CD14-positive monocyte (primary cell): Measurements from ENCODE around the gene WWC2. TPM values are rescaled to one million over a fixed set of nuclear protein-coding genes. Genes with fewer than 3 reads are reported as not detected.

Source experiments
- DNase-seq, 3 donors: peaks; one replicate each; pipeline ENCODE4 v3.0.0-alpha.2; 2011 to 2022
- H2AFZ ChIP-seq: 2 replicates; pipeline ENCODE4 v1.6.0; 2012; ENCODE audit warnings: mild to moderate bottlenecking, low read depth, low read length, inconsistent platforms; ENCODE audit not compliant: insufficient read depth, poor library complexity, severe bottlenecking
- H3K27ac ChIP-seq, 2 donors: 1 replicate in 1 of 2; 2 replicates in 1 of 2; pipeline ENCODE4 v1.5.1; 2012 to 2013; ENCODE audit warnings: low read length in 2 of 2, control low read depth in 1 of 2, inconsistent platforms in 1 of 2, low read depth in 1 of 2, mild to moderate bottlenecking in 1 of 2
- H3K27me3 ChIP-seq, 2 donors: one replicate each; pipeline versions ENCODE4 v1.6.0 to v1.6.1; 2011 to 2013; ENCODE audit warnings: low read length in 2 of 2; ENCODE audit not compliant: control insufficient read depth in 2 of 2, insufficient read depth in 2 of 2
- H3K36me3 ChIP-seq, 2 donors: replicated peaks in 1 of 2; 1 replicate in 1 of 2; 2 replicates in 1 of 2; pipeline versions ENCODE4 v1.5.1 to v1.6.1; 2012 to 2013; ENCODE audit warnings: low read length in 2 of 2, control low read depth in 1 of 2, inconsistent platforms in 1 of 2, mild to moderate bottlenecking in 1 of 2; ENCODE audit not compliant: insufficient read depth in 2 of 2, control insufficient read depth in 1 of 2
- H3K4me1 ChIP-seq, 2 donors: 1 replicate in 1 of 2; 2 replicates in 1 of 2; pipeline versions ENCODE4 v1.5.1 to v1.6.1; 2012 to 2013; ENCODE audit warnings: low read length in 2 of 2, control low read depth in 1 of 2, inconsistent platforms in 1 of 2, mild to moderate bottlenecking in 1 of 2, moderate library complexity in 1 of 2; ENCODE audit not compliant: insufficient read depth in 2 of 2, control insufficient read depth in 1 of 2
- H3K4me2 ChIP-seq: replicated peaks from 2 replicates; pipeline ENCODE3; 2012; ENCODE audit warnings: low read length, moderate library complexity, mild to moderate bottlenecking; ENCODE audit not compliant: poor library complexity, severe bottlenecking; ENCODE audit errors: extremely low read depth
- H3K4me3 ChIP-seq, 3 experiments: fragments of 200-600 bp in 1 of 3; sonication (generic) in 1 of 3; replicated peaks in 1 of 3; 1 replicate in 2 of 3; 2 replicates in 1 of 3; pipeline ENCODE4 v1.5.1; 2011 to 2013; ENCODE audit warnings: low read length in 3 of 3, mild to moderate bottlenecking in 3 of 3, control low read depth in 2 of 3, low read depth in 2 of 3, inconsistent platforms in 1 of 3, moderate library complexity in 1 of 3
- H3K79me2 ChIP-seq: 2 replicates; pipeline ENCODE4 v1.6.0; 2012; ENCODE audit warnings: mild to moderate bottlenecking, control low read depth, inconsistent platforms, low read length, moderate library complexity; ENCODE audit not compliant: insufficient read depth
- H3K9ac ChIP-seq: 2 replicates; pipeline ENCODE4 v1.6.0; 2017; ENCODE audit warnings: low read length, mild to moderate bottlenecking; ENCODE audit not compliant: insufficient read depth, poor library complexity, severe bottlenecking
- H3K9me3 ChIP-seq, 2 donors: replicated peaks in 1 of 2; 1 replicate in 1 of 2; 2 replicates in 1 of 2; pipeline versions ENCODE4 v1.5.1 to v1.6.1; 2012 to 2013; ENCODE audit warnings: low read length in 2 of 2, control low read depth in 1 of 2; ENCODE audit not compliant: control insufficient read depth in 1 of 2, insufficient read depth in 1 of 2
- H4K20me1 ChIP-seq: 2 replicates; pipeline ENCODE4 v1.6.0; 2012; ENCODE audit warnings: mild to moderate bottlenecking, low read length, control low read depth, moderate library complexity; ENCODE audit not compliant: insufficient read depth
- H3K27ac Mint-ChIP-seq, 7 donors: one replicate each; pipeline ENCODE4 v1.8.0; 2020; ENCODE audit warnings: mild to moderate bottlenecking in 7 of 7, mixed read lengths in 7 of 7, moderate library complexity in 6 of 7, inconsistent platforms in 2 of 7
- H3K27me3 Mint-ChIP-seq, 3 donors: one replicate each; pipeline ENCODE4 v1.8.0; 2021 to 2022; ENCODE audit warnings: low read depth in 3 of 3, mild to moderate bottlenecking in 3 of 3, mixed read lengths in 3 of 3, moderate library complexity in 3 of 3, inconsistent platforms in 1 of 3
- H3K36me3 Mint-ChIP-seq, 2 donors: one replicate each; pipeline ENCODE4 v1.8.0; 2020; ENCODE audit warnings: mixed read lengths in 2 of 2, inconsistent platforms in 1 of 2, mild to moderate bottlenecking in 1 of 2
- H3K4me1 Mint-ChIP-seq: one replicate; pipeline ENCODE4 v1.8.0; 2020; ENCODE audit warnings: mild to moderate bottlenecking, mixed read lengths
- H3K4me3 Mint-ChIP-seq, 2 donors: one replicate each; pipeline ENCODE4 v1.8.0; 2020; ENCODE audit warnings: mild to moderate bottlenecking in 2 of 2, mixed read lengths in 2 of 2, moderate library complexity in 1 of 2
- H3K9me3 Mint-ChIP-seq, 7 donors: one replicate each; pipeline ENCODE4 v1.8.0; 2020 to 2022; ENCODE audit warnings: mixed read lengths in 7 of 7, mild to moderate bottlenecking in 6 of 7, moderate library complexity in 6 of 7, inconsistent platforms in 2 of 7
- WGBS: methylation state at CpG from one replicate; pipeline ENCODE4 v1.1.5; 2013; ENCODE audit warnings: missing lambda C conversion rate; ENCODE audit not compliant: insufficient coverage; 5-methylcytosine and 5-hydroxymethylcytosine counted together
- intact Hi-C, 2 donors: fragments of 100-400 bp; cut with micrococcal nuclease; formaldehyde crosslinking; loops; one replicate each; pipeline versions ENCODE4 v1.15.0 to v1.15.1; 2023
- polyA plus RNA-seq, 3 donors: library from polyadenylated mRNA; depleted of rRNA in 1 of 3; unstranded in 2 of 3; stranded (reverse) in 1 of 3; fragments of 300-500 nt in 2 of 3; fragments of >200 nt in 1 of 3; fragmentation: Illumina TruSeq in 2 of 3; gene quantifications; 1 replicate in 2 of 3; 2 replicates in 1 of 3; pipeline ENCODE4 v1.2.3, GENCODE V29; 2012 to 2021
- TF ChIP-seq, protein P1 (sequence below): fragments of 200-600 bp; IDR thresholded peaks from one replicate; pipeline ENCODE4 v1.8.0; 2022; ENCODE audit warnings: antibody characterized with exemption, mild to moderate bottlenecking

WWC2 gene
- polyA plus RNA-seq, 3 donors = 1.9 to 3.8 (median 2.9) TPM

- Histone ChIP-seq H4K20me1 (no peaks in the 10 kb centered on the region), H3K27me3 (no peaks in the 10 kb centered on the region), H3K36me3 (no peaks in the 10 kb centered on the region), H3K27ac (no peak overlapping the region), H3K9me3 (no peaks in the 10 kb centered on the region), H3K9ac (no peak overlapping the region), H3K79me2 (no peaks in the 10 kb centered on the region), H3K4me3 (no peak overlapping the region), H3K4me1 (no peaks in the 10 kb centered on the region), H2AFZ (no peak overlapping the region), H3K4me2 (no peak overlapping the region)
- H3K36me3 Mint-ChIP-seq = no peaks in the 10 kb centered on the region
- no peak for DNase-seq
- peak overlapping the region in 1 of 7 donors; percentile 26 for H3K27ac Mint-ChIP-seq
- peaks cover 2 to 6% (median 5%) of the 10 kb centered on the region in 3 donors for H3K27me3 Mint-ChIP-seq
- peaks cover 0 to 4% (median 0%) of the 10 kb centered on the region in 7 donors for H3K9me3 Mint-ChIP-seq
- WGBS = 78% methylated on average over 7 of the region's 7 CpGs
- no peaks in the 10 kb centered on the region for H3K4me1 Mint-ChIP-seq
- TF ChIP-seq, protein P1, sequence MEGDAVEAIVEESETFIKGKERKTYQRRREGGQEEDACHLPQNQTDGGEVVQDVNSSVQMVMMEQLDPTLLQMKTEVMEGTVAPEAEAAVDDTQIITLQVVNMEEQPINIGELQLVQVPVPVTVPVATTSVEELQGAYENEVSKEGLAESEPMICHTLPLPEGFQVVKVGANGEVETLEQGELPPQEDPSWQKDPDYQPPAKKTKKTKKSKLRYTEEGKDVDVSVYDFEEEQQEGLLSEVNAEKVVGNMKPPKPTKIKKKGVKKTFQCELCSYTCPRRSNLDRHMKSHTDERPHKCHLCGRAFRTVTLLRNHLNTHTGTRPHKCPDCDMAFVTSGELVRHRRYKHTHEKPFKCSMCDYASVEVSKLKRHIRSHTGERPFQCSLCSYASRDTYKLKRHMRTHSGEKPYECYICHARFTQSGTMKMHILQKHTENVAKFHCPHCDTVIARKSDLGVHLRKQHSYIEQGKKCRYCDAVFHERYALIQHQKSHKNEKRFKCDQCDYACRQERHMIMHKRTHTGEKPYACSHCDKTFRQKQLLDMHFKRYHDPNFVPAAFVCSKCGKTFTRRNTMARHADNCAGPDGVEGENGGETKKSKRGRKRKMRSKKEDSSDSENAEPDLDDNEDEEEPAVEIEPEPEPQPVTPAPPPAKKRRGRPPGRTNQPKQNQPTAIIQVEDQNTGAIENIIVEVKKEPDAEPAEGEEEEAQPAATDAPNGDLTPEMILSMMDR = no peak
- intact Hi-C loops = no loop called here
- H3K4me3 Mint-ChIP-seq = no peak overlapping the region
Measured at GRCh38 chr4:183328832-183329231, 229.8 kb downstream of the WWC2 start.

- Histone ChIP-seq H3K36me3 (no peaks in the 10 kb centered on the region), H3K9me3 (no peaks in the 10 kb centered on the region), H3K4me2 (no peak overlapping the region), H3K9ac (no peak overlapping the region), H3K4me1 (no peaks in the 10 kb centered on the region), H3K79me2 (no peaks in the 10 kb centered on the region), H3K27ac (no peak overlapping the region), H2AFZ (no peak overlapping the region), H4K20me1 (no peaks in the 10 kb centered on the region), H3K4me3 (no peak overlapping the region), H3K27me3 (no peaks in the 10 kb centered on the region)
- Mint-ChIP-seq H3K9me3 (peaks cover 0 to 4% (median 0%) of the 10 kb centered on the region in 7 donors), H3K27ac (no peak overlapping the region), H3K27me3 (peaks cover 2 to 6% (median 5%) of the 10 kb centered on the region in 3 donors), H3K4me3 (no peak overlapping the region), H3K4me1 (no peaks in the 10 kb centered on the region), H3K36me3 (no peaks in the 10 kb centered on the region)
- intact Hi-C loops = no loop called here
- TF ChIP-seq, protein P1 = no peak
- 100% methylated on average over 2 of the region's 6 CpGs for WGBS
- DNase-seq = no peak
Measured at GRCh38 chr4:183329244-183329643, 230.2 kb downstream of the WWC2 start.
